Stimulated activated CD8-positive, alpha-beta memory T cell treated with anti-CD3 and anti-CD28 coated beads, Interleukin-4, amount 100 ng/mL, for 1 hour (primary cell): Measurements from ENCODE around the gene PPP1R14D.
"Not testable (repeated sequence)": the region's sequence is repeated elsewhere in the genome, so short reads cannot be mapped to it uniquely, and the experiment has no call there.

ENCODE experiments used
- DNase-seq, 2 donors: peaks; one replicate each; pipeline ENCODE4 v3.0.0-alpha.2; 2020; ENCODE audit warnings: low read depth in 2 of 2, low spot score in 1 of 2

The PPP1R14D gene

GRCh38 chr15:40828447-40829036 lies at the start of gene PPP1R14D:
Gene PPP1R14D, minus strand, starts transcription at chr15:40828708. Its CDS starts 67 bp downstream, at chr15:40828641.
- no peak for DNase-seq

- DNase-seq, result no peak
These were observed 49.2 kb upstream of the PPP1R14D start for GRCh38 chr15:40877694-40878093.

GRCh38 chr15:40875991-40876730 lies 47.7 kb upstream of the PPP1R14D start:
- DNase-seq, result no peak

GRCh38 chr15:40873694-40874561 lies 45.4 kb upstream of the PPP1R14D start, which contains the start of gene RHOV:
Gene RHOV, minus strand, starts transcription at chr15:40874234. Its CDS starts 95 bp downstream, at chr15:40874139.
- no peak for DNase-seq

GRCh38 chr15:40872791-40873693 lies 44.5 kb upstream of the PPP1R14D start:
- DNase-seq, result no peak

- DNase-seq, result no peak
These were observed 43.5 kb upstream of the PPP1R14D start for GRCh38 chr15:40871749-40872617.

GRCh38 chr15:40870716-40871115 lies 42.2 kb upstream of the PPP1R14D start:
- no peak for DNase-seq

GRCh38 chr15:40869686-40870085 lies 41.2 kb upstream of the PPP1R14D start:
- DNase-seq, result no peak

- DNase-seq, result no peak
These were observed 38.7 kb upstream of the PPP1R14D start for GRCh38 chr15:40867199-40867598.

- DNase-seq, result no peak
These were observed 35.3 kb upstream of the PPP1R14D start for GRCh38 chr15:40863660-40864270.

- not testable (repeated sequence) for DNase-seq
These were observed 32.6 kb upstream of the PPP1R14D start for GRCh38 chr15:40861147-40861546.

- DNase-seq, result peak; percentile 62 to 68
These were observed 30.8 kb upstream of the PPP1R14D start for GRCh38 chr15:40859206-40859851.

GRCh38 chr15:40858706-40859105 lies 30.2 kb upstream of the PPP1R14D start:
- DNase-seq, result no peak

- DNase-seq, result peak; percentile 53 to 63
These were observed 29.3 kb upstream of the PPP1R14D start for GRCh38 chr15:40857601-40858341.

GRCh38 chr15:40856746-40857145 lies 28.2 kb upstream of the PPP1R14D start:
- DNase-seq, result no peak

GRCh38 chr15:40855706-40856234 lies 27.3 kb upstream of the PPP1R14D start:
- no peak for DNase-seq

- no peak for DNase-seq
These were observed 25.7 kb upstream of the PPP1R14D start for GRCh38 chr15:40854161-40854560.
